ENCODE results near the gene RETREG2.

RETREG2 gene

DNA sequence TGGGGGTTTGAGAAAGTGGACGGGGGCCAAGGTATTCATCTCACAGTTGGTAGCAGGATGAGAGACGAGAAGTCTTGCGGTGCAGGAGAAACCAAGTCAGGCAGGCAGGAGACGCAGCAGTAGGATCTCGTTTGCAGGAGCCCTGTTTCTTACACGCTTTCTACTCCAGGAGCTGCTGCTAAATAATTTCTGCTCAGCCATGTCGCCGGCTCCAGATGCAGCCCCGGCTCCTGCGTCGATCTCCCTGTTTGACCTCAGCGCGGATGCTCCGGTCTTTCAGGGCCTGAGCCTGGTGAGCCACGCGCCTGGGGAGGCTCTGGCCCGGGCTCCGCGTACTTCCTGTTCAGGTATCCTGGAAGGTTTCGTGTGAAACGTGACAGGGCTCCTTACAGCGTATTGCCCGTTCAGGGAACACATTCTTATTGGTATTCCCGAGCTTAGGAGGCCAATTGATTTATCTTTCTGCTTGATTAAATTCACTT lies 52.0 kb downstream of the RETREG2 start:
- peak overlapping the region; percentile 100 for H3K27ac Mint-ChIP-seq
- peak overlapping the region; percentile 100 for H3K4me3 Mint-ChIP-seq
- peaks cover 63% of the 10 kb centered on the region for H3K4me1 Mint-ChIP-seq

DNA sequence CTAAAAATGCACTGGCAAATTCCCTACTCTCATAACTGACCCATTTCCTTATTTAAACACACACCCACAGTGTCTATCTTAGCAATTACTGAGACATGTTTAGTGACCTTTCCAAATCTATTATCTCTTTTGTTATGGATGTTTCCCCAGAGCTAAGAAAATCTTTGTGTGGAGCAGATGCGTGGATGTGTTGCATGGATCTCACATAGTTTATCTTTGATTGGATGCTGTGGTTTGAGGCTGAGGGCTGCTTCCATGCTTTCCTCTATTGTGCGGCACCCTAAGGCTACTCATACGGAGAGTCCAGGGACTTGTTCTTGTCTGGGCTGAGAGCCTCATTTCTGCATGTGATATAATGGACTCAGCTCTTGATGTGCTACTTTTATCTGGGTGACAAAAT lies 56.3 kb downstream of the RETREG2 start:
- Mint-ChIP-seq H3K27ac (no peak overlapping the region), H3K9me3 (no peaks in the 10 kb centered on the region), H3K4me3 (no peak overlapping the region), H3K4me1 (peaks cover 40% of the 10 kb centered on the region), H3K27me3 (no peaks in the 10 kb centered on the region), H3K36me3 (peaks cover 20% of the 10 kb centered on the region)

More for the DNA sequence above, 52.0 kb downstream of the RETREG2 start:
- H3K27me3 Mint-ChIP-seq, result no peaks in the 10 kb centered on the region
- H3K9me3 Mint-ChIP-seq, result no peaks in the 10 kb centered on the region
- peaks cover 16% of the 10 kb centered on the region for H3K36me3 Mint-ChIP-seq

Data from activated naive CD4-positive, alpha-beta T cell treated with anti-CD3 and anti-CD28 coated beads, Interleukin-2, amount 50 U/mL, for 24 hours (primary cell).